DOHH2 (cell line): ENCODE measurements around the gene KDM4F.

Experiments used
- CTCF ChIP-seq: fragments of 200-600 bp; sonication (generic); IDR thresholded peaks from one replicate; pipeline ENCODE4 v1.5.1; 2014; ENCODE audit warnings: antibody characterized with exemption, mild to moderate bottlenecking, low read depth, low read length; ENCODE audit not compliant: poor library complexity, severe bottlenecking
- EZH2phosphoT487 ChIP-seq: fragments of 200-600 bp; sonication (generic); IDR thresholded peaks from 2 replicates; pipeline ENCODE4 v1.6.1; 2017; ENCODE audit warnings: borderline replicate concordance, mild to moderate bottlenecking, antibody characterized with exemption, low read length, moderate library complexity, mixed read lengths

- TF ChIP-seq CTCF: no peak
- no peak for TF ChIP-seq EZH2phosphoT487
These were observed 5.2 kb upstream of the KDM4F start for GRCh38 chr11:95044010-95044409.
